Measurements from ENCODE around the gene OARD1. TPM values are rescaled to one million over a fixed set of nuclear protein-coding genes. Genes with fewer than 3 reads are reported as not detected.

Gene OARD1
- total and polyA plus RNA-seq, 2 donors (not counting 1 experiment from before 2014, with no cell fraction given): 9.6 to 52.5 TPM

- TF ChIP-seq EZH2 (IDR thresholded peaks at IDR 0.05; ENCODE audit: borderline replicate concordance, insufficient read depth, low read depth, low read length, poor library complexity, severe bottlenecking): no peak
- TF ChIP-seq CTCF (IDR thresholded peaks at IDR 0.05): no peak
- Histone ChIP-seq H3K36me3 (replicated peaks in 1 of 2; ENCODE audit: control extremely low read depth in 1 of 2, control insufficient read depth in 1 of 2, extremely low read depth in 1 of 2, insufficient read depth in 2 of 2, low read length in 1 of 2) (peaks cover 1 to 2% of the 10 kb centered on the region in 2 experiments), H3K4me2 (replicated peaks; ENCODE audit: low read depth, low read length, poor library complexity, severe bottlenecking) (no peak overlapping the region), H3K27me3 (replicated peaks in 1 of 4; ENCODE audit: control extremely low read depth in 1 of 4, control insufficient read depth in 3 of 4, insufficient read depth in 4 of 4, low read length in 3 of 4) (no peaks in the 10 kb centered on the region), H2AFZ (ENCODE audit: insufficient read depth, low read depth, low read length, poor library complexity, severe bottlenecking) (no peak overlapping the region), H3K4me3 (ENCODE audit: control extremely low read depth in 1 of 5, extremely low read depth in 1 of 5, insufficient read depth in 1 of 5, low read depth in 2 of 5, low read length in 4 of 5) (no peak overlapping the region), H3K27ac (ENCODE audit: low read length in 2 of 2) (no peak overlapping the region), H3K4me1 (ENCODE audit: control insufficient read depth in 2 of 2, insufficient read depth in 2 of 2, low read length in 2 of 2) (no peaks in the 10 kb centered on the region), H3K79me2 (ENCODE audit: control insufficient read depth, insufficient read depth, low read length) (no peaks in the 10 kb centered on the region), H4K20me1 (ENCODE audit: control insufficient read depth, insufficient read depth, low read length, poor library complexity, severe bottlenecking) (no peaks in the 10 kb centered on the region), H3K9me3 (ENCODE audit: control extremely low read depth in 1 of 3, control insufficient read depth in 2 of 3, insufficient read depth in 1 of 3, low read length in 2 of 3) (no peaks in the 10 kb centered on the region), H3K9ac (ENCODE audit: low read length) (no peak overlapping the region)
- 100% methylated on average over 3 of the region's 3 CpGs for WGBS (ENCODE audit: insufficient coverage)
- H3K9me3 Mint-ChIP-seq (ENCODE audit: insufficient read depth): no peaks in the 10 kb centered on the region
- no peak overlapping the region for H3K4me3 Mint-ChIP-seq
- no peaks in the 10 kb centered on the region for H3K4me1 Mint-ChIP-seq
- ChIA-PET POLR2A (no interaction called here), CTCF (interaction anchor here (1.2 kb wide), 1 partner anchor 83 kb away, joined by 3 read pairs; no protein-coding TSS in a partner anchor)
- intact Hi-C loops (cut with micrococcal nuclease): no loop called here
- DNase-seq: no peak
- no peaks in the 10 kb centered on the region for H3K27me3 Mint-ChIP-seq
- ATAC-seq (ENCODE audit: low read depth): no peak
- no peak overlapping the region for H3K27ac Mint-ChIP-seq
Measured at GRCh38 chr6:41111017-41111416, 38.9 kb upstream of the OARD1 start.

- ATAC-seq (ENCODE audit: low read depth) (no peak), DNase-seq (no peak)
- Histone ChIP-seq H3K27ac (ENCODE audit: low read length in 2 of 2) (no peak overlapping the region), H3K4me2 (replicated peaks; ENCODE audit: low read depth, low read length, poor library complexity, severe bottlenecking) (no peak overlapping the region), H3K36me3 (replicated peaks in 1 of 2; ENCODE audit: control extremely low read depth in 1 of 2, control insufficient read depth in 1 of 2, extremely low read depth in 1 of 2, insufficient read depth in 2 of 2, low read length in 1 of 2) (peaks cover 2 to 22% of the 10 kb centered on the region in 2 experiments), H4K20me1 (ENCODE audit: control insufficient read depth, insufficient read depth, low read length, poor library complexity, severe bottlenecking) (no peaks in the 10 kb centered on the region), H3K27me3 (replicated peaks in 1 of 4; ENCODE audit: control extremely low read depth in 1 of 4, control insufficient read depth in 3 of 4, insufficient read depth in 4 of 4, low read length in 3 of 4) (no peaks in the 10 kb centered on the region), H3K79me2 (ENCODE audit: control insufficient read depth, insufficient read depth, low read length) (no peaks in the 10 kb centered on the region), H3K9ac (ENCODE audit: low read length) (no peak overlapping the region), H3K4me3 (ENCODE audit: control extremely low read depth in 1 of 5, extremely low read depth in 1 of 5, insufficient read depth in 1 of 5, low read depth in 2 of 5, low read length in 4 of 5) (no peak overlapping the region), H3K4me1 (ENCODE audit: control insufficient read depth in 2 of 2, insufficient read depth in 2 of 2, low read length in 2 of 2) (no peaks in the 10 kb centered on the region), H3K9me3 (ENCODE audit: control extremely low read depth in 1 of 3, control insufficient read depth in 2 of 3, insufficient read depth in 1 of 3, low read length in 2 of 3) (no peaks in the 10 kb centered on the region), H2AFZ (ENCODE audit: insufficient read depth, low read depth, low read length, poor library complexity, severe bottlenecking) (no peak overlapping the region)
- Mint-ChIP-seq H3K27ac (no peak overlapping the region), H3K4me3 (no peak overlapping the region), H3K4me1 (no peaks in the 10 kb centered on the region), H3K27me3 (no peaks in the 10 kb centered on the region), H3K9me3 (ENCODE audit: insufficient read depth) (no peaks in the 10 kb centered on the region)
- ChIA-PET POLR2A (no interaction called here), CTCF (interaction anchor here (1.2 to 3.9 kb wide), 2 partner anchors 12 to 175 kb away, joined by 4 to 16 read pairs; no protein-coding TSS in a partner anchor)
- no peak for TF ChIP-seq EZH2 (IDR thresholded peaks at IDR 0.05; ENCODE audit: borderline replicate concordance, insufficient read depth, low read depth, low read length, poor library complexity, severe bottlenecking)
- no peak for TF ChIP-seq CTCF (IDR thresholded peaks at IDR 0.05)
- WGBS (ENCODE audit: insufficient coverage): 61% methylated on average over 2 of the region's 3 CpGs
- intact Hi-C loops (cut with micrococcal nuclease): no loop called here
Measured at GRCh38 chr6:41103847-41104246, 31.7 kb upstream of the OARD1 start.

Data from B cell (primary cell).